Stimulated activated naive B cell treated with anti-CD40 and anti-IgM and Interleukin-4, amounts not matched to agents 10 μg/mL and 1 μg/mL and 100 μg/mL, for 72 hours (primary cell): ENCODE results near the gene YIF1A.
"Not testable (repeated sequence)": the region's sequence is repeated elsewhere in the genome, so short reads cannot be mapped to it uniquely, and the experiment has no call there.

ENCODE experiments used
- ATAC-seq, 2 donors: fragments of 150-1000 bp; cut with Tn5 transposase; replicated peaks; 2 replicates each; pipeline ENCODE4 v1.10.0; 2021; ENCODE audit warnings: moderate library complexity in 1 of 2
- DNase-seq: peaks from one replicate; pipeline ENCODE4 v3.0.0; 2021
- H3K27ac Mint-ChIP-seq: one replicate; pipeline ENCODE4 v1.8.0; 2022; ENCODE audit warnings: mild to moderate bottlenecking, mixed read lengths
- H3K27me3 Mint-ChIP-seq, 2 donors: one replicate each; pipeline ENCODE4 v1.8.0; 2022; ENCODE audit warnings: mixed read lengths in 2 of 2
- H3K36me3 Mint-ChIP-seq, 2 donors: one replicate each; pipeline ENCODE4 v1.8.0; 2022; ENCODE audit warnings: mixed read lengths in 2 of 2, mild to moderate bottlenecking in 1 of 2
- H3K4me1 Mint-ChIP-seq, 2 donors: one replicate each; pipeline ENCODE4 v1.8.0; 2022; ENCODE audit warnings: mixed read lengths in 2 of 2, mild to moderate bottlenecking in 1 of 2
- H3K4me3 Mint-ChIP-seq, 2 donors: one replicate each; pipeline ENCODE4 v1.8.0; 2022; ENCODE audit warnings: mild to moderate bottlenecking in 2 of 2, mixed read lengths in 2 of 2, moderate library complexity in 1 of 2
- H3K9me3 Mint-ChIP-seq, 2 donors: one replicate each; pipeline ENCODE4 v1.8.0; 2022; ENCODE audit warnings: mixed read lengths in 2 of 2, mild to moderate bottlenecking in 1 of 2

Gene YIF1A

DNA sequence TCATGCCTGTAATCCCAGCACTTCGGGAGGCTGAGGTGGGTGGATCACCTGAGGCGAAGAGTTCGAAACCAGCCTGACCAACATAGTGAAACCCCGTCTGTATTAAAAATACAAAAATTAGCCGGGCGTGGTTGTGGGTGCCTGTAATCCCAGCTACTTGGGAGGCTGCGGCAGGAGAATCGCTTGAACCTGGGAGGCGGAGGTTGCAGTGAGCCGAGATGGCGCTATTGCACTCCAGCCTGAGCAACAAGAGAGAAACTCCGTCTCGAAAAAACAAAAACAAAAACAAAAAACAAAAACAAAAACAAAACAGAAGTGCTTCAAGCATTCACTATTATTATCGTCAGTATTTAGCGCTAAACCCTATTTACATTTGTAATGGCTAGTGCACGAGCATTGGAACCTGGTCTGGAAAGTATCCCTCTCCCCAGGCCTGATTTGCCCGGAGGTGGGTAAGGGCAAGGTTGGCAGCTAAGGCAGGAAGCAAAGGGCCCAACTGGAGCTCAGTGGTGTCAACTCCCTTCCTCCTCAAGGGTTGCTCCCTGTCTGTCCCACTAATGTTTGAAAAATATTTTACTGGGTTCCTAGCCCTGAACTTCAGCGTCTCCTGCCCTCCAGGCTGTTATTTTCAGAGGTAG is 22.0 kb upstream of the YIF1A start:
- H3K9me3 Mint-ChIP-seq, ATAC-seq, DNase-seq, H3K36me3 Mint-ChIP-seq, H3K27me3 Mint-ChIP-seq, H3K4me3 Mint-ChIP-seq, H3K27ac Mint-ChIP-seq: not testable (repeated sequence)
- H3K4me1 Mint-ChIP-seq = peaks cover 8 to 18% of the 10 kb centered on the region in 2 donors

DNA sequence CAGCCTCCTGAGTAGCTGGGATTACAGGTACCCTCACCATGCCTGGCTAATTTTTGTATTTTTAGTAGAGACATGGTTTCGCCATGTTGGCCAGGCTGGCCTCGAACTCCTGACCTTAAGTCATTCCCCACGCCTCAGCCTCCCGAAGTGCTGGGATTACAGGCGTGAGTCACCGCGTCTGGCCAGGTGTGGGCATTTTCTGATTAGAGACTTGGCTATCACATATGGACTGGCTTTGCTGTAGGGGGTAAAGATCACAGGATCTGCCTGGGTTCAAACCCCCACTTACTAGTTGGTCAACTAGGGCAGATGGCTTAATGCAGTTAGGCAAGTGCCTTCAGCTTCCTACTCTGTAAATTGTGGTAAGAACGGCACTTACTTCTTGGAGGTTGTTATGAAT is 21.4 kb upstream of the YIF1A start:
- no peaks in the 10 kb centered on the region for H3K36me3 Mint-ChIP-seq
- H3K4me1 Mint-ChIP-seq = peaks cover 8 to 18% of the 10 kb centered on the region in 2 donors
- no peak for DNase-seq
- peaks cover 4 to 6% of the 10 kb centered on the region in 2 donors for H3K27me3 Mint-ChIP-seq
- H3K9me3 Mint-ChIP-seq = no peaks in the 10 kb centered on the region
- no peak for ATAC-seq
- H3K4me3 Mint-ChIP-seq = no peak overlapping the region
- no peak overlapping the region for H3K27ac Mint-ChIP-seq

DNA sequence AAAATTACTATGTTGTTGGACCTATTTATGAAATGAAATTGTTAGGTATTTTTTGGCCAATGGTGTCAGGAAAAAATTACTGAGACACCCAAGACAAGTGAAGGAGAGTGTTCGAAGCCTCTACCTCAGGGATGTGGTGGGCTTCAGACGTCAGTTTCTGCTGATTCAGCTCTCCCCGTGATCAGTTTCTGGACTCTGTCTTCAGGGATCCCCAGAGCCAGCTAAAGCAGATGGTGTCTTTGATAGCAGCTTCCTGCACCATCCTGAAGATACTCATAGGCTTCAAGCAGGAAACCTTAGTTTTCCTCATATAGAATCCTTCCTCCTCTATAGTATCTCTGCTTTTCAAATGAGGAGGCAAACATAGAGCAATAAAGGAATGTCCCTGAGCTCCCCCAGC is 20.5 kb upstream of the YIF1A start:
- no peak for ATAC-seq
- no peaks in the 10 kb centered on the region for H3K36me3 Mint-ChIP-seq
- peaks cover 8 to 18% of the 10 kb centered on the region in 2 donors for H3K4me1 Mint-ChIP-seq
- no peak for DNase-seq
- H3K27ac Mint-ChIP-seq = no peak overlapping the region
- H3K9me3 Mint-ChIP-seq = no peaks in the 10 kb centered on the region
- H3K4me3 Mint-ChIP-seq = no peak overlapping the region
- H3K27me3 Mint-ChIP-seq = peaks cover 4 to 13% of the 10 kb centered on the region in 2 donors

GRCh38 chr11:66302656-66303055 is 13.7 kb upstream of the YIF1A start:
- Mint-ChIP-seq H3K27me3 (peaks cover 6 to 11% of the 10 kb centered on the region in 2 donors), H3K9me3 (no peaks in the 10 kb centered on the region), H3K27ac (no peak overlapping the region), H3K36me3 (no peaks in the 10 kb centered on the region), H3K4me1 (peaks cover 0 to 2% of the 10 kb centered on the region in 2 donors), H3K4me3 (no peak overlapping the region)
- ATAC-seq (no peak), DNase-seq (no peak)

GRCh38 chr11:66299186-66299585 is 10.2 kb upstream of the YIF1A start:
- ATAC-seq = no peak
- no peaks in the 10 kb centered on the region for H3K9me3 Mint-ChIP-seq
- H3K4me1 Mint-ChIP-seq = peaks cover 0 to 2% of the 10 kb centered on the region in 2 donors
- peaks cover 10 to 11% of the 10 kb centered on the region in 2 donors for H3K27me3 Mint-ChIP-seq
- H3K36me3 Mint-ChIP-seq = no peaks in the 10 kb centered on the region
- H3K27ac Mint-ChIP-seq = no peak overlapping the region
- DNase-seq = no peak
- H3K4me3 Mint-ChIP-seq = no peak overlapping the region

DNA sequence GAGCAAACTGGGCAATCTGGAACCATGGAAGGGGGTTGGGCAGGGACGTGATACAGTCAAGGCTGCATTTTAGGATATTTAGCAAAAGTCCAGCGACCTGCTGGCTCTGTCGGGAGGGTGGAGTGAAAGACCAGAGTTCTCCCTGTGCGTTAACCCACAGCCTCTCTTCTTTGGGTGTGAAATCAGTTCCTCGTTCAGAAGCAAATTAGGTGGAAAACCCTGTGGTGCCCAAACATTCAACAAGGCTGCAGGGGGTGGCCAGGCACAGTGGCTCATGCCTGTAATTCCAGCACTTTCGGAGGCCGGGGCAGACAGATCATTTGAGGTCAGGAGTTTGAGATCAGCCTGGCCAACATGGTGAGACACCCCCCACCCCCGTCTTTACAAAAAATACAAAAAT is 8.7 kb upstream of the YIF1A start:
- Mint-ChIP-seq H3K27ac (no peak overlapping the region), H3K36me3 (no peaks in the 10 kb centered on the region), H3K4me1 (peaks cover 0 to 5% of the 10 kb centered on the region in 2 donors), H3K4me3 (no peak overlapping the region), H3K27me3 (peaks cover 22 to 24% of the 10 kb centered on the region in 2 donors), H3K9me3 (no peaks in the 10 kb centered on the region)
- DNase-seq (no peak), ATAC-seq (no peak)

- no peaks in the 10 kb centered on the region for H3K36me3 Mint-ChIP-seq
- H3K9me3 Mint-ChIP-seq = no peaks in the 10 kb centered on the region
- H3K27me3 Mint-ChIP-seq = peaks cover 22 to 27% of the 10 kb centered on the region in 2 donors
- H3K4me1 Mint-ChIP-seq = peaks cover 5 to 9% of the 10 kb centered on the region in 2 donors
- H3K4me3 Mint-ChIP-seq = no peak overlapping the region
- H3K27ac Mint-ChIP-seq = no peak overlapping the region
- DNase-seq = no peak
- no peak for ATAC-seq
These were observed 6.0 kb upstream of the YIF1A start for GRCh38 chr11:66294626-66295620.

DNA sequence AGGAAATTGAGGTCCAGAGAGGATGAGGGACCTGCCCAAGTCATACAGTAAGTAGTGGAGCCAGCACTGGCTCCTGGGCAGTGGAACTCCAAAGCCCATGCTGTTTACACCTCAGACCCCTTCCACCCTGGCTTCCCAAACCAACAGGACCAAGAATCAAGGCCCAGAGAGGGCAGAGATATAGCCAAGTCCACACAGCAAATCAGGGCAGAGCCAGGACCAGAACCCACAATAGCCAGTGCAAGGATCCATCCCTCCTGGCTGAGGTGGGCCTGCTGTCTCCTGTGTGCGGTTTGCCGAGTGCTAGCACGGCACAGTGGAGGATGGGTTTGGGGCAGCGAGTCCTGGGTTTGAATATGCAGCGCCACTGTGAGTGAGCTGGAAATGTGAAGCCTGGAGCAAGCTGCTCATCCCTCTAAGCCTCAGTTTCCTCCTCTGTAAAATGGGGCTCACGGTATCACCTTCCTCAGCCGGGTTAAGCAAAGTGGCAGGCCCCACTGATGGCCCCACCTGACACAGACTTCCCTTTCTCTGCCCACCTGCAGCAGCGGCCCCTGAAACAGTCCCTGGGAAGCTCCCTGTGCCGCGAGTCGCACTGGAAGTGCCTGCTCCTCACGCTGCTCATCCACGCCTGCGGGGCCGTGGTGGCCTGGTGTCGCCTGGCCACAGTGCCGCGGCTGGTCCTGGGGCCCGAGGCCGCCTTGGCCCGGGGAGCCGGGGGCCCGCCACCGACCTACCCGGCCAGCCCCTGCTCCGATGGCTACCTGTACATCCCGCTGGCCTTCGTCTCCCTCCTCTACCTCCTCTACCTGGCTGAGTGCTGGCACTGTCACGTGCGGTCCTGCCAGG is 5.1 kb upstream of the YIF1A start:
- Mint-ChIP-seq H3K9me3 (no peaks in the 10 kb centered on the region), H3K36me3 (no peaks in the 10 kb centered on the region), H3K4me3 (no peak overlapping the region), H3K4me1 (peaks cover 13 to 14% of the 10 kb centered on the region in 2 donors), H3K27me3 (peaks cover 22 to 27% of the 10 kb centered on the region in 2 donors), H3K27ac (no peak overlapping the region)
- DNase-seq = no peak
- no peak for ATAC-seq

GRCh38 chr11:66293352-66293751 is 4.4 kb upstream of the YIF1A start:
- H3K27me3 Mint-ChIP-seq = peaks cover 22 to 27% of the 10 kb centered on the region in 2 donors
- H3K9me3 Mint-ChIP-seq = no peaks in the 10 kb centered on the region
- DNase-seq = no peak
- no peak for ATAC-seq
- H3K4me1 Mint-ChIP-seq = peaks cover 13 to 14% of the 10 kb centered on the region in 2 donors
- H3K4me3 Mint-ChIP-seq = peak overlapping the region in 1 of 2 donors; percentile 33
- H3K27ac Mint-ChIP-seq = no peak overlapping the region
- no peaks in the 10 kb centered on the region for H3K36me3 Mint-ChIP-seq

DNA sequence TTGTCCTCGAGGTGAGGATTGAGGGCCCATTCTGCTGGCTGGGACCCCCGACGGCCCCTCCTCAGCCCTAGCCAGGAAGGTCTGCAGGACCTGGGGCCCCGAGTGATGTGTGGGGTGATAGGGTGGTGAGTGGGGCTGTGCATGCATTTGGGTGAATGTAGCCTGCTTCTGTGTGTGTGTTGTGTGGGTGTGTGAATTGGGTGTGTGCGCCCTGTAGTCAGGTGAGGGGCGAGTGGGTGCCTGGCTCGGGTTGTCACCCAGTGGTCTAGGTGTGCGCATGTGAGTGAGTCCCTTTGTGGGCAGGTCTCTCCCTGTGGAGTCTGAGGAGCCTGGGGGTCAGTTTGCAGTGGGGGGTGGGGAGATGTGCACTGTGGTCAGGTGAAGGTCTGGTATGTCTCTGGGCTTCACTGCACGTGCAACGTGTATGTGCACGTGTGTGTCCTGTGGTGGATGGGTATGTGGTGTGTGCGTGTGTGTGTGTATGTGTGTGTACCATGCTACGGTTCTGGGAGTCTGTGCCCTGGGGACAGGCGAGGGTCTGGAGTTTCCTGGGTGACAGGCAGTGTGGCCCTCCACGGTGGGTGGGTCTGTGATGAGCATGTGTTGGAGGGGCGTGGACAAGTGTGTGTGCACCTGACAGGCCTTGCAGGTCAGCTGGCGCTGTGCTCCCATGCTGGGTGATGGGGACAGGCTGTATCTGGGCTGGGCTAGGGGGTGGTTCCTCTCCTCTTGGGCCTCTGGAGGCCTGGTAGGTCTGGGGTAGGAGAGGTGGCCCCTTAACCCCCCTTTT is 3.8 kb upstream of the YIF1A start:
- Mint-ChIP-seq H3K4me1 (peaks cover 16 to 20% of the 10 kb centered on the region in 2 donors), H3K27ac (no peak overlapping the region), H3K4me3 (peak overlapping the region; percentile 0 to 5), H3K27me3 (peaks cover 22 to 27% of the 10 kb centered on the region in 2 donors), H3K36me3 (no peaks in the 10 kb centered on the region), H3K9me3 (no peaks in the 10 kb centered on the region)
- no peak for DNase-seq
- ATAC-seq = no peak

DNA sequence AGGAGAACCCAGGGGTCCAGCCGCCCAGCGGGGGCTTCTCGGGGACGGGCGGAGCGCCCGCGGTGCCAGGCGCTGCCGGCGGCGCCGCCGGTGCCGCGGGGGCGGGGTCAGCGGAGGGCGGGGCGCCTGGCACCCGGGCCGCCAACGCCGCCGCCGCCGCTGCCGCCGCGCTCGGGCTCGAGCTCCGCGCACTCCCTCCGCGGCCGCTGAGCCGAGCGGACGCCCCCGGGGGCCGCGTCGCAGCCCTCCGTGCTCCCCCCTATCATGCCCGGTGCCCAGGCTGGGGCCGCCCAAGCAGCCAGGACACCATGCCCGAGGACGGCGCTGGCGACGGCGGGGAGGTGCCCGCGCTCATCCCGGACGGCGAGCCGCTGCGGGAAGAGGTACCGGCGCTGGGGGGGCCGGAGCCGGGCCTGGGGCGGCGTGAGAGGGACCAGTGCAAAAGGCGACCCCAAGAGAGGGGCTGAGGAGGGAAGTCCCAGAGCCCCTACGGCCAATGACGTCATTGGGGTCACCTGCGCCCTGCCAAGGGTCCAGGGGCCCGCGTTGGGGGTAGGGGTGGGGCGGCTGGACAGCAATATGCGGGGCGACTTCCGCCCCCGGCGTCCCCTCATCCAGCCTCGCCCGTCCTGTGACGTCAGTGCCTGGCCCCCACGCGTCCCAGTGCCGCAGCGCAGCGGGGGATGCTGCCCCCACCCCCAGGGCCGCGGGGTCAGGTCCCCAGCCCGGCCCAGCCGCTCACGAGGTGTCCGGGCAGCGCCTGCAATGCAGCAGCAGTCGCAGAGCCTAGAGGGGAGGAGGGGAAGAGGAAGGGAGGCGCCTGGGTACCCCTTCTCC is 3.0 kb upstream of the YIF1A start, which contains the start of gene TMEM151A:
Gene TMEM151A, plus strand, starts transcription at position 189 of the 837 bp plus-strand sequence. Its CDS starts 120 bp downstream, at position 309.
- Mint-ChIP-seq H3K27ac (no peak within 1 kb of the TSS), H3K9me3 (no peaks in the 10 kb centered on the region), H3K27me3 (peaks cover 22 to 27% of the 10 kb centered on the region in 2 donors), H3K36me3 (peaks cover 0 to 2% of the 10 kb centered on the region in 2 donors), H3K4me1 (peaks cover 19 to 26% of the 10 kb centered on the region in 2 donors), H3K4me3 (peak within 1 kb of the TSS; percentile 36 to 52)
- no peak for DNase-seq
- no peak for ATAC-seq

- Mint-ChIP-seq H3K4me3 (peak overlapping the region; percentile 36 to 52), H3K4me1 (peaks cover 22 to 31% of the 10 kb centered on the region in 2 donors), H3K36me3 (peaks cover 4% of the 10 kb centered on the region in 2 donors), H3K27me3 (peaks cover 21 to 24% of the 10 kb centered on the region in 2 donors), H3K9me3 (no peaks in the 10 kb centered on the region), H3K27ac (no peak overlapping the region)
- ATAC-seq (no peak), DNase-seq (no peak)
These were observed 2.4 kb upstream of the YIF1A start for GRCh38 chr11:66291303-66291705.

DNA sequence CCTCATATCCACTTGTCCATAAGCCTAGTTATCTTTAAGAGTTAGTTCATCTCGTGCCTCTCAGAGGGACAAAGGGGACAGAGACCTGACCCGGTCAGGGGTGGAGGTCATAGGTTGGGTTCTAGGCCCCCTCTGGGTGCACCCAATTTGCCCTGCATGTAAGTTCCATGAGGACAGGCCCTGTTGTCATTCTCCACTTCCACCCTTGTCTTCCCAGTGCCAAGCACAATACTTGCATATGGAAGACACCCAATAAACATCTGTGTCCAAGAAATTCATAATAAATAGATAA is 1.3 kb upstream of the YIF1A start:
- Mint-ChIP-seq H3K27me3 (peaks cover 18 to 22% of the 10 kb centered on the region in 2 donors), H3K9me3 (no peaks in the 10 kb centered on the region), H3K27ac (no peak overlapping the region), H3K4me1 (peaks cover 23 to 33% of the 10 kb centered on the region in 2 donors), H3K4me3 (peak overlapping the region; percentile 85 to 90), H3K36me3 (peaks cover 4 to 6% of the 10 kb centered on the region in 2 donors)
- ATAC-seq (no peak), DNase-seq (no peak)
